ENCODE results near the gene ZNF3. TPM values are rescaled to one million over a fixed set of nuclear protein-coding genes. Genes with fewer than 3 reads are reported as not detected.

Gene ZNF3
- polyA plus RNA-seq, 1 donor (not counting 4 experiments of a cell fraction or from before 2014, with no cell fraction given): 16.8 TPM

GRCh38 chr7:100105534-100105933, 24.0 kb upstream of the ZNF3 start:
- dilution Hi-C loops (cut with MboI; ENCODE audit: extremely low pct_ligation_motif_present, low sequenced_read_pairs): no loop called here
- TF ChIP-seq CTCF (optimal IDR thresholded peaks at IDR 0.05 in 1 of 3, IDR thresholded peaks at IDR 0.05 in 1 of 3, conservative IDR thresholded peaks at IDR 0.05 in 1 of 3; ENCODE audit: extremely low read depth in 1 of 3, insufficient read depth in 2 of 3, low read length in 3 of 3) (no peak), EZH2 (IDR thresholded peaks at IDR 0.05; ENCODE audit: low read length) (no peak)
- Histone ChIP-seq H3K4me1 (ENCODE audit: control insufficient read depth, extremely low read depth, insufficient read depth, low read length) (peaks cover 5% of the 10 kb centered on the region), H3K27me3 (ENCODE audit: control insufficient read depth, extremely low read depth, insufficient read depth, low read length) (no peaks in the 10 kb centered on the region), H3K36me3 (ENCODE audit: control insufficient read depth in 2 of 2, extremely low read depth in 1 of 2, insufficient read depth in 2 of 2, low read length in 2 of 2) (peaks cover 5 to 42% of the 10 kb centered on the region in 2 experiments), H3K9me3 (ENCODE audit: control insufficient read depth, low read depth, low read length) (no peaks in the 10 kb centered on the region), H4K20me1 (ENCODE audit: control insufficient read depth, extremely low read depth, insufficient read depth, low read length) (no peaks in the 10 kb centered on the region), H3K27ac (ENCODE audit: control insufficient read depth, insufficient read depth, low read length) (no peak overlapping the region), H3K79me2 (ENCODE audit: control insufficient read depth, insufficient read depth, low read length) (peaks cover 9% of the 10 kb centered on the region), H2AFZ (ENCODE audit: control insufficient read depth, low read length) (no peak overlapping the region), H3K9ac (ENCODE audit: control insufficient read depth, extremely low read depth, insufficient read depth, low read length) (no peak overlapping the region), H3K4me2 (ENCODE audit: control insufficient read depth, extremely low read depth, insufficient read depth, low read depth, low read length) (no peak overlapping the region), H3K9me1 (ENCODE audit: control insufficient read depth, extremely low read depth, insufficient read depth, low read length) (no peaks in the 10 kb centered on the region), H3K4me3 (ENCODE audit: control insufficient read depth in 2 of 3, extremely low read depth in 1 of 3, insufficient read depth in 2 of 3, low read depth in 1 of 3, low read length in 3 of 3) (no peak overlapping the region)
- FAIRE-seq (no peak), DNase-seq (ENCODE audit: low read depth, low spot score) (no peak)

GRCh38 chr7:100102950-100103840, 21.7 kb upstream of the ZNF3 start:
- FAIRE-seq: no peak
- H3K4me3 ChIP-seq (ENCODE audit: control insufficient read depth in 2 of 3, extremely low read depth in 1 of 3, insufficient read depth in 2 of 3, low read depth in 1 of 3, low read length in 3 of 3): no peak overlapping the region
- H3K36me3 ChIP-seq (ENCODE audit: control insufficient read depth in 2 of 2, extremely low read depth in 1 of 2, insufficient read depth in 2 of 2, low read length in 2 of 2): peaks cover 20 to 47% of the 10 kb centered on the region in 2 experiments
- dilution Hi-C loops (cut with MboI; ENCODE audit: extremely low pct_ligation_motif_present, low sequenced_read_pairs): no loop called here
- no peaks in the 10 kb centered on the region for H4K20me1 ChIP-seq (ENCODE audit: control insufficient read depth, extremely low read depth, insufficient read depth, low read length)
- no peak overlapping the region for H3K27ac ChIP-seq (ENCODE audit: control insufficient read depth, insufficient read depth, low read length)
- no peak overlapping the region for H3K9ac ChIP-seq (ENCODE audit: control insufficient read depth, extremely low read depth, insufficient read depth, low read length)
- H3K79me2 ChIP-seq (ENCODE audit: control insufficient read depth, insufficient read depth, low read length): peaks cover 29% of the 10 kb centered on the region
- no peak for TF ChIP-seq CTCF (optimal IDR thresholded peaks at IDR 0.05 in 1 of 3, IDR thresholded peaks at IDR 0.05 in 1 of 3, conservative IDR thresholded peaks at IDR 0.05 in 1 of 3; ENCODE audit: extremely low read depth in 1 of 3, insufficient read depth in 2 of 3, low read length in 3 of 3)
- TF ChIP-seq EZH2 (IDR thresholded peaks at IDR 0.05; ENCODE audit: low read length): no peak
- H3K4me1 ChIP-seq (ENCODE audit: control insufficient read depth, extremely low read depth, insufficient read depth, low read length): peaks cover 10% of the 10 kb centered on the region
- H2AFZ ChIP-seq (ENCODE audit: control insufficient read depth, low read length): no peak overlapping the region
- no peak overlapping the region for H3K4me2 ChIP-seq (ENCODE audit: control insufficient read depth, extremely low read depth, insufficient read depth, low read depth, low read length)
- DNase-seq (ENCODE audit: low read depth, low spot score): no peak
- no peaks in the 10 kb centered on the region for H3K9me3 ChIP-seq (ENCODE audit: control insufficient read depth, low read depth, low read length)
- no peaks in the 10 kb centered on the region for H3K9me1 ChIP-seq (ENCODE audit: control insufficient read depth, extremely low read depth, insufficient read depth, low read length)
- no peaks in the 10 kb centered on the region for H3K27me3 ChIP-seq (ENCODE audit: control insufficient read depth, extremely low read depth, insufficient read depth, low read length)

Data from keratinocyte (primary cell).